NT2/D1 (cell line): ENCODE measurements around the gene SIRT4.

ENCODE experiments used
- SUZ12 ChIP-seq: IDR thresholded peaks from 2 replicates; pipeline ENCODE4 v1.6.1; 2011; ENCODE audit not compliant: insufficient read length, insufficient read depth; ENCODE audit errors: extremely low read depth
- YY1 ChIP-seq: IDR thresholded peaks from 2 replicates; pipeline ENCODE4 v1.6.1; 2011; ENCODE audit not compliant: insufficient read length, insufficient read depth
- ZNF274 ChIP-seq: IDR thresholded peaks from 2 replicates; pipeline ENCODE4 v1.6.1; 2011; ENCODE audit warnings: mild to moderate bottlenecking, low read depth, low read length

DNA sequence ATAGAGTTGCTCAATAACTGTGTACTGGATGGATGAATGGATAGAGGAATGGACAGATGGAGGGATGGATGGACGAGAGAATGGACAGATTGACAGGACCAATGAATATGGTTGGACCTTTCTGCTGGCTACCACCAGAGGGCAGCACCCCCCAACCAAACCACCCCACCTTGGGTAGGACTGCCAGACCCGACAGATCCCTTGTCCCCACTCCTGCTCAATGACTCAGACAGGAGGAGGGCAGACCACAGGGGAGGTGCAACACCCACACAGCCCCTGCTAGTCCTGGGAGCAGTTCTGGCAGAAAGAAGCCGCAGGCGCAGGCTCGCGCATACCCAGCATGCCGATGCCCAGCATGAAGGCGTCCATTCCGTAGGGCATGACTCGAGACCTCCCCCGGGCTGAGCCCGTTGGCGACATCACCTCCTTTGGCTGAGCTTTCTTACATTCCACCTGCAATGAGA is 54.5 kb downstream of the SIRT4 start:
- TF ChIP-seq ZNF274 (no peak), SUZ12 (no peak), YY1 (no peak)
